Sciatic nerve (tissue), 2 donors: ENCODE data around the gene DNAI2. TPM values are rescaled to one million over a fixed set of nuclear protein-coding genes. Genes with fewer than 3 reads are reported as not detected.

Experiments
- ATAC-seq: fragments of 200-7000 bp; cut with Tn5 transposase; one replicate; pipeline ENCODE4 v1.9.1; 2020; ENCODE audit warnings: mild to moderate bottlenecking, moderate library complexity
- DNase-seq: peaks from one replicate; pipeline ENCODE4 v3.0.0-alpha.2; 2020; ENCODE audit warnings: low spot score
- intact Hi-C: fragments of 100-400 bp; cut with DNase I; formaldehyde crosslinking; loops from one replicate; pipeline ENCODE4 v1.14.2; 2022
- total RNA-seq: library from RNA; stranded (reverse); fragmentation: NEBNext Ultra II Directional; extraction: Animal tissue kit (Norgen Biotek cat#: 25700); gene quantifications from one replicate; pipeline ENCODE4 v1.2.1, GENCODE V29; 2021
- donor health status: DM: no; HTN: no; CAD: no.
- donor health status: DM: no; HTN: no; CAD: no.

The DNAI2 gene
- total RNA-seq, 1 donor from 2014 or later = not detected

GRCh38 chr17:74296548-74296936 is 22.5 kb downstream of the DNAI2 start:
- DNase-seq (peak; percentile 86), ATAC-seq (peak; percentile 90)
- intact Hi-C loops = loop anchor here (5.0 kb wide), 1 partner anchor 84 kb away; the partner anchor contains the start of gene TTYH2

GRCh38 chr17:74297941-74298340 is 23.9 kb downstream of the DNAI2 start:
- intact Hi-C loops = loop anchor here (5.0 kb wide), 1 partner anchor 86 kb away; the partner anchor contains the start of gene TTYH2
- ATAC-seq = no peak
- DNase-seq = no peak

DNA sequence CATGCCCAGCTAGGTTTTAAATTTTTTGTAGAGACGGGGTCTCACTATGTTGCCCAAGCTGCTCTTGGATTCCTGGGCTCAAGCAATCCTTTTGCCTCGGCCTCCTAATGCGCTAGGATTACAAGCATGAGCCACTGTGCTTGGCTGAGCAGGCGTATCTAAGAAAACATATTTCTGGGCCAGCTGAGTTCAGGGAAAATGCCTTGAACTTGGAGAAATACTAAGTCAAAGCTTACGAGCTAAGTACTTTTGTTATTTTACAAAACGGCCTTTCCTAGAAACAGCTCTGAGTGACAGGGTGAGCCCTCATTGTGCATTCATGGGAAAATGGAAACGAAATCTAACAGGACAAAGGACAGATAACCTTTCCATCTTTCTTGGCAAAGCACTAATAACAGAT is 24.7 kb downstream of the DNAI2 start:
- intact Hi-C loops = loop anchor here (5.0 kb wide), 1 partner anchor 86 kb away; the partner anchor contains the start of gene TTYH2
- DNase-seq (no peak), ATAC-seq (no peak)

GRCh38 chr17:74299226-74300009 is 25.4 kb downstream of the DNAI2 start:
- no peak for DNase-seq
- no peak for ATAC-seq
- intact Hi-C loops = loop anchor here (5.0 kb wide), 2 partner anchors 87 to 158 kb away; partner anchors contain the start of gene TTYH2

GRCh38 chr17:74303305-74303704 is 29.3 kb downstream of the DNAI2 start:
- intact Hi-C loops = loop anchor here (5.0 kb wide), 1 partner anchor 154 kb away; no protein-coding TSS in a partner anchor
- ATAC-seq = no peak
- no peak for DNase-seq

DNA sequence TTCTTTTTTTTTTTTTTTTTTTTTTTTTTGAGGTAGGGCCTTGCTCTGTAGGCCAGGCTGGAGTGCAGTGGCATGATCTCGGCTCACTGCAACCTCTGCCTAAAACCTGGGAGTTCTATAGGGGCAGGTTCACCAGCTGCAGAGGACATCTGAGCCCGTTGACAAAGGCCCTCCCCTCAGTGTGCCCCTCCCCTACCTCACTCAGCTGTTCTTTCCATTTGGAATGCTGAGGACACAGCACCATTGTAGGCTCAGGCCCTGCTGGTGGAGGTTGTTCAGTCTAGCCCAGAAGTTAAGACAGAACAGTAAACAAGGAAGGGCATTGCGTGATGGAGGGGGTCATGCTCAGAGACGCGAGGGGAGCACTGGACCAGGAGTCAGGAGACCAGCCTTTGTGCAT is 30.1 kb downstream of the DNAI2 start:
- no peak for DNase-seq
- ATAC-seq = no peak
- intact Hi-C loops = loop anchor here (5.0 kb wide), 1 partner anchor 153 kb away; no protein-coding TSS in a partner anchor

GRCh38 chr17:74305865-74306654 is 32.0 kb downstream of the DNAI2 start:
- intact Hi-C loops = no loop called here
- DNase-seq (no peak), ATAC-seq (no peak)

- ATAC-seq (peak; percentile 22), DNase-seq (no peak)
- intact Hi-C loops = no loop called here
Measured at GRCh38 chr17:74307984-74308773, 34.1 kb downstream of the DNAI2 start.

- intact Hi-C loops = no loop called here
- ATAC-seq = no peak
- DNase-seq = no peak
Measured at GRCh38 chr17:74309902-74310301, 35.9 kb downstream of the DNAI2 start.

GRCh38 chr17:74314877-74315276 is 40.8 kb downstream of the DNAI2 start:
- DNase-seq (no peak), ATAC-seq (no peak)
- intact Hi-C loops = no loop called here

- ATAC-seq (no peak), DNase-seq (no peak)
- intact Hi-C loops = no loop called here
Measured at GRCh38 chr17:74316220-74316619, 42.2 kb downstream of the DNAI2 start.

GRCh38 chr17:74317071-74317470 is 43.0 kb downstream of the DNAI2 start:
- DNase-seq (no peak), ATAC-seq (no peak)
- intact Hi-C loops = no loop called here

DNA sequence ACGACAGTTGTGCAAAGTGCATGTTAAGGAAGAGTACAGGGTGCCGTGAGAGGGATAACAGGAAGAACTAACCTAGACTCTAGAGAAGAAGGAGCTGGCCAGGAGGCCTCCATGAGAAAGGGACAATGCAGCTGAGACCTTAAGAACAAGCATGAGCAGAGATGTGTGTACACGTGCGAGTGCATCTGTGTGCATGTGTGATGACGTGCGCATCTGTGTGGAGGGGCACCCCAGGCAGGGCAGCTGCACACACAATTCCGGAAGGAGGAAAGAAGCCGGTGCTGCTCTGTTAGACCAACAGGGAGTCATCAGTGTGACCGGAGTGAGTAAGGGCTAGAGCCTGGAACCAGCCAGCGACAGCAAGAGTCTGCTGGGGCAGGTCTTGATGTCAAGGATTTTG is 44.4 kb downstream of the DNAI2 start:
- ATAC-seq (no peak), DNase-seq (no peak)
- intact Hi-C loops = no loop called here

GRCh38 chr17:74324521-74324920 is 50.5 kb downstream of the DNAI2 start:
- no peak for DNase-seq
- intact Hi-C loops = no loop called here
- no peak for ATAC-seq

GRCh38 chr17:74325376-74325742 is 51.3 kb downstream of the DNAI2 start:
- intact Hi-C loops = no loop called here
- ATAC-seq (peak; percentile 56), DNase-seq (no peak)

DNA sequence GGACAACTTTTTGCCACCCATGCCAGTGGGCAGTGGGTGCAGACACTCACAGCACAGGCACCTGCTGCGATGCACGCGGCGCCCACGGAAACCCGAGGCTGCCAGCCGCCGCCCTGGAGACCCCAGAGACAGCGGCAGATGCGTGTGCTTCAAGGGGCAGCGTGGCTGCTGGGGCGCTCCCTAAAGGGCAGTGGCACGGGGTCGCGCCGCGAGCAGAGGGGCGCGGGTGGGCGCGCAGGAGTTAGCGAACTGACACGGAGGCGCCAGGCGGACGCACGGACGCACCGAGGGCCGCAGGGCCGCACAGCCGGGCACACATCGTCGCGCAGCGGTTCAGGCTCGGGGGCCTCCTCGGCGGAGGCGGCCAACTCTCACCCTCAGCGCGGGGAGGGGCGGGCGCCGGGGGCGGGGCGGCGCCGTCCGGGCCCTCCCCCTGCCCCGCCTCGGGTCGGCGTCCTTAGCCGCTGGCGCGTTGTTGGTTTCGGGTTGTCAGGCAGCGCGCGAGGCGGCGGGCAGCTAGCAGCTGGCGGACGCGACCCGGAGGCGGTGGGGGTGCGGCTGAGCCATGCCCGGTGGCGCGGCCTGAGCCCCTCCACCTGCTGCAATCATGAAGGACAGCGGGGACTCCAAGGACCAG is 51.8 kb downstream of the DNAI2 start, which contains the start of gene KIF19:
KIF19 (plus strand) TSS at position 484 of the 637 bp plus-strand sequence; CDS start at position 608, 124 bp downstream.
- intact Hi-C loops = no loop called here
- ATAC-seq (peak; percentile 62), DNase-seq (no peak)

DNA sequence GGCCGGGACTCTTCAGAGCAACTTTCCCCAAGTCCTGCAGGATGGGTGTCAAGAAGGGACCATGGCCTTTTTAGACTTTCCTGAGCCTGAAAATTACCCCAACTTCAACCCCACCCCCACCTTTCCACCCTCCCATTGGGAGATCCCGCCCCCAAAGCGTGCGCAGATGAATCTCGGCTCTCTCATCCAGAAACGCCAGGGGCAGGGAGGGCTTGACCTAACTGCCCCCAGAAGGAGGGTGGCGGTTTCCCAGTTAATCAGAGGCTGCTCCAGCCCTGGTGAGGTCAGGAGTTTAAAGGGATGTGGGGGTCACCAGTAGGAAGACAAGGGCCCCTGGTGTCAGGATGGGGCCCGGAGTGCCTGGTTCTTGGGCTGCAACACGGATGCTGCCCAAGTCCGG is 52.5 kb downstream of the DNAI2 start:
- DNase-seq = no peak
- no peak for ATAC-seq
- intact Hi-C loops = no loop called here

GRCh38 chr17:74328487-74328886 is 54.5 kb downstream of the DNAI2 start:
- DNase-seq (no peak), ATAC-seq (no peak)
- intact Hi-C loops = no loop called here

DNA sequence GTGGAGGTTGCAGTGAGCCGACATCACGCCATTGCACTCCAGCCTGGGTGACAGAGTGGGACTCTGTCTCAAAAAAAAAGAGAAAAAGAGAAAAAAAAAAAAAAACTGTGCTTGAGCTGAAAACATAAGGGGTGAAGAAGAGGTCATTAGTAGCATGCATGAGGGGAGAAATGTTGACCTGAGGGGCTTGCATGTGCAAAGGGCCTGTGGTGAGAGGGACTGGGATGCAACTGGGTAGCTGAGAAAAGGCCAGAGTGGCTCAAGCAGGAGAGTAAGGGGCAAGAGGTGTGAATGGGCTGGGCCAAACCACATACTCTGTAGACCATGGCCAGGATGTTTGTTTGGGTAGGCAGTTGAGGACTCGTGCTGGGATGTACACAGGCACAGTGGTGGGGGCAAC is 55.3 kb downstream of the DNAI2 start:
- DNase-seq (no peak), ATAC-seq (no peak)
- intact Hi-C loops = no loop called here
